Measurements from ENCODE around the gene SYNPO2L. TPM values are rescaled to one million over a fixed set of nuclear protein-coding genes. Genes with fewer than 3 reads are reported as not detected.
A peak's percentile ranks its signal among the peaks of the same experiment; 100 is the strongest.
"Not testable (repeated sequence)": the region's sequence is repeated elsewhere in the genome, so short reads cannot be mapped to it uniquely, and the experiment has no call there.

The SYNPO2L gene
- total RNA-seq, 1 experiment from 2014 or later: not detected

- H3K27me3 ChIP-seq (ENCODE audit: low read length); H3K9me3 ChIP-seq (ENCODE audit: low read length); H3K36me3 ChIP-seq (ENCODE audit: insufficient read depth, low read length); DNase-seq; H3K27ac ChIP-seq (ENCODE audit: low read length); H3K4me2 ChIP-seq (ENCODE audit: low read depth, low read length, poor library complexity, severe bottlenecking); H4K20me1 ChIP-seq (ENCODE audit: insufficient read depth, low read depth, low read length); H3K9me2 ChIP-seq (replicated peaks; ENCODE audit: insufficient read depth, low read length); H3K4me3 ChIP-seq (ENCODE audit: low read length); H3K79me2 ChIP-seq (ENCODE audit: low read length); H3K9ac ChIP-seq (ENCODE audit: low read length); H3K4me1 ChIP-seq (ENCODE audit: low read length); H2AFZ ChIP-seq (ENCODE audit: low read length): not testable (repeated sequence)
Measured at GRCh38 chr10:73674546-73674945, 18.7 kb upstream of the SYNPO2L start.

GRCh38 chr10:73668378-73668777 is 12.5 kb upstream of the SYNPO2L start:
- not testable (repeated sequence) for H3K36me3 ChIP-seq (ENCODE audit: insufficient read depth, low read length); H3K4me1 ChIP-seq (ENCODE audit: low read length); H3K9me3 ChIP-seq (ENCODE audit: low read length); H2AFZ ChIP-seq (ENCODE audit: low read length); H3K27me3 ChIP-seq (ENCODE audit: low read length); H3K27ac ChIP-seq (ENCODE audit: low read length); H3K4me2 ChIP-seq (ENCODE audit: low read depth, low read length, poor library complexity, severe bottlenecking); H4K20me1 ChIP-seq (ENCODE audit: insufficient read depth, low read depth, low read length); H3K4me3 ChIP-seq (ENCODE audit: low read length); DNase-seq; H3K9ac ChIP-seq (ENCODE audit: low read length); H3K9me2 ChIP-seq (replicated peaks; ENCODE audit: insufficient read depth, low read length); H3K79me2 ChIP-seq (ENCODE audit: low read length)

DNA sequence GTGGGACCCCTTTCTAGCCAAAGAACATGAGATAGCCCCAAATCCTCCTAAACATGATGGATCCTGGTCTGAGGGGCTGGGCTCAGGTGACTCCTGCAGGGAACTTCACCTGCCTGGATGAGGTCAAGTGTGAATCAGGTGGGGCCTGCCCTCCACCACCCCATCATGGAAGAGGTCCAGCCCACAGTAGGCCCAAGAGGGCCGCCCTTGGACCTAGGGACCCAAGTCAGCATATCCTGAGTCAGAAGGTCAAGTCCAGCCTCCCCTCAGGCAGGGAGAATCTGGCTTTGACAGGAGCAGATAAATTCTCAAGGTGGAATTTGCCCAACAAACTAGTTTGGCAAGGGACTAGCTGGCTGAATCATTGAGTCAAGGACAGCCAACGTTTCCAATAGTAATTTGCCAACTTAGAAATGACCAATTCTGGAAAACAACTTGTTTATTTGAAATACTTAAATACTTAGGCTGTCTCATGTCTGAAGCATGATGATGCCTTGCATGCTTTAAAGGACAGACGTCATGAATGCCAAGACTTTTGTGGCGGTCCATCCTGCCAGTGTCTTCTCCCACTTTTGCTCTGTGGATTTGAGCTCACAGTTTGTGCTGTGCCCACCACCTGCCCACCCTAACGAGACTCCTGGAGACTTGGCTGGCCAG is 10.5 kb upstream of the SYNPO2L start:
- not testable (repeated sequence) for H3K36me3 ChIP-seq (ENCODE audit: insufficient read depth, low read length); H3K9me2 ChIP-seq (replicated peaks; ENCODE audit: insufficient read depth, low read length); H3K27ac ChIP-seq (ENCODE audit: low read length); H3K9me3 ChIP-seq (ENCODE audit: low read length); H3K4me1 ChIP-seq (ENCODE audit: low read length); H3K4me2 ChIP-seq (ENCODE audit: low read depth, low read length, poor library complexity, severe bottlenecking); H3K9ac ChIP-seq (ENCODE audit: low read length); H3K79me2 ChIP-seq (ENCODE audit: low read length); H2AFZ ChIP-seq (ENCODE audit: low read length); H3K27me3 ChIP-seq (ENCODE audit: low read length); H3K4me3 ChIP-seq (ENCODE audit: low read length); H4K20me1 ChIP-seq (ENCODE audit: insufficient read depth, low read depth, low read length)
- DNase-seq: peak; percentile 31

- not testable (repeated sequence) for H3K9ac ChIP-seq (ENCODE audit: low read length); H3K4me3 ChIP-seq (ENCODE audit: low read length); H3K27me3 ChIP-seq (ENCODE audit: low read length); H3K9me3 ChIP-seq (ENCODE audit: low read length); H3K4me2 ChIP-seq (ENCODE audit: low read depth, low read length, poor library complexity, severe bottlenecking); DNase-seq; H4K20me1 ChIP-seq (ENCODE audit: insufficient read depth, low read depth, low read length); H3K4me1 ChIP-seq (ENCODE audit: low read length); H2AFZ ChIP-seq (ENCODE audit: low read length); H3K79me2 ChIP-seq (ENCODE audit: low read length); H3K27ac ChIP-seq (ENCODE audit: low read length); H3K9me2 ChIP-seq (replicated peaks; ENCODE audit: insufficient read depth, low read length); H3K36me3 ChIP-seq (ENCODE audit: insufficient read depth, low read length)
Measured at GRCh38 chr10:73665581-73665980, 9.8 kb upstream of the SYNPO2L start.

DNA sequence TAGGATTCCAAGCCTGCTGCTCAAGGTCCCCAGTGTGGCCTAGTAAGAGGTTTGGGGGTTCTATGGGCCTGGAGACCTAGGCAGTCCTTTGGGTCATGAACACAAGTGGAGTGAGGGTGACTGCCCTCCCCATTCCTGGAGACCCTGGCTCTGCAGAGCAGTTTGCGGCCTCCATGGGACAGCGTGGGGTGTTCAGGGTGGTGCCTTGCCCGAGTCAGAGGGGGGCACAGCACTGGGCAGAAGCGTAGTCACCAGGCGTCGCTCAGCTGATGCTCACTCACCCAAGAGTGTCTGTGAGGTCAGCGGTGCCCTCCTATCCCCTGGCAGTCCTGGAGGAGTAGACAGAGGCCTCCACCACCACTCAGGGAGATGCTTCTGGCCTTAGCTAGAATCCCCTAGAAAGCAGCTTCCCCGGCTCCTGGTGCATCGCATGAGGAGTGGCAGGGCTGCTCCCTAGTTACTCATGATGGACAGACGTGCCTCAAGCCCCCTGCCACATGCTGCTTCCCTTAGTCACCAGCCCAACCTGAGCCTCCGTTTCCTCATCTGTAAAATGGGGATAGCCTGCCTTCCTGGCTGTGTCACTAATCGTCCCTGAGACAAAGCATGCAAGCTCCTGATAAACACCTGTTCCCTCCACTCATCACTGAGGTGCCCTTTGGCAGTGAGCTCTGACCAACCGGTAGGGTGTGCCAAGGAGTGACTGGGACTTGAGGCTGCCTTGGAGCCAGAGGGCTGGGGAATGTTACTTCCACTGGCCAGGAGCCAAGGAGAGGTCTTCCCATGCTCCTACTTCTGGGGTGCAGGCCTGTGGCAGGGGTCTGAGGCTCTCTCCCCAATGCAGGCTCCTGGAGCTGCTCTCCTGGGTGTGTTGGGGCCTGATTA is 8.6 kb upstream of the SYNPO2L start:
- not testable (repeated sequence) for H3K4me1 ChIP-seq (ENCODE audit: low read length); H4K20me1 ChIP-seq (ENCODE audit: insufficient read depth, low read depth, low read length); H3K27ac ChIP-seq (ENCODE audit: low read length); H3K9ac ChIP-seq (ENCODE audit: low read length); H2AFZ ChIP-seq (ENCODE audit: low read length); H3K4me2 ChIP-seq (ENCODE audit: low read depth, low read length, poor library complexity, severe bottlenecking); H3K9me3 ChIP-seq (ENCODE audit: low read length); H3K9me2 ChIP-seq (replicated peaks; ENCODE audit: insufficient read depth, low read length); H3K79me2 ChIP-seq (ENCODE audit: low read length); H3K27me3 ChIP-seq (ENCODE audit: low read length); H3K36me3 ChIP-seq (ENCODE audit: insufficient read depth, low read length); H3K4me3 ChIP-seq (ENCODE audit: low read length)
- peak; percentile 28 for DNase-seq

- not testable (repeated sequence) for H3K79me2 ChIP-seq (ENCODE audit: low read length); H3K9ac ChIP-seq (ENCODE audit: low read length); DNase-seq; H2AFZ ChIP-seq (ENCODE audit: low read length); H3K4me1 ChIP-seq (ENCODE audit: low read length); H4K20me1 ChIP-seq (ENCODE audit: insufficient read depth, low read depth, low read length); H3K9me2 ChIP-seq (replicated peaks; ENCODE audit: insufficient read depth, low read length); H3K36me3 ChIP-seq (ENCODE audit: insufficient read depth, low read length); H3K4me3 ChIP-seq (ENCODE audit: low read length); H3K27me3 ChIP-seq (ENCODE audit: low read length); H3K27ac ChIP-seq (ENCODE audit: low read length); H3K4me2 ChIP-seq (ENCODE audit: low read depth, low read length, poor library complexity, severe bottlenecking); H3K9me3 ChIP-seq (ENCODE audit: low read length)
Measured at GRCh38 chr10:73663621-73664020, 7.8 kb upstream of the SYNPO2L start.

- not testable (repeated sequence) for DNase-seq; H3K9ac ChIP-seq (ENCODE audit: low read length); H3K27ac ChIP-seq (ENCODE audit: low read length); H3K36me3 ChIP-seq (ENCODE audit: insufficient read depth, low read length); H3K79me2 ChIP-seq (ENCODE audit: low read length); H4K20me1 ChIP-seq (ENCODE audit: insufficient read depth, low read depth, low read length); H3K4me3 ChIP-seq (ENCODE audit: low read length); H3K9me2 ChIP-seq (replicated peaks; ENCODE audit: insufficient read depth, low read length); H2AFZ ChIP-seq (ENCODE audit: low read length); H3K4me1 ChIP-seq (ENCODE audit: low read length); H3K4me2 ChIP-seq (ENCODE audit: low read depth, low read length, poor library complexity, severe bottlenecking); H3K9me3 ChIP-seq (ENCODE audit: low read length); H3K27me3 ChIP-seq (ENCODE audit: low read length)
Measured at GRCh38 chr10:73662705-73663104, 6.9 kb upstream of the SYNPO2L start.

- peak; percentile 21 for DNase-seq
- Histone ChIP-seq H3K4me1 (ENCODE audit: low read length) (peaks cover 7% of the 10 kb centered on the region; the same call in 1 of the 2 replicates), H2AFZ (ENCODE audit: low read length) (no peak overlapping the region), H3K27me3 (ENCODE audit: low read length) (no peaks in the 10 kb centered on the region), H3K27ac (ENCODE audit: low read length) (no peak overlapping the region), H3K9me2 (replicated peaks; ENCODE audit: insufficient read depth, low read length) (no peaks in the 10 kb centered on the region), H3K4me2 (ENCODE audit: low read depth, low read length, poor library complexity, severe bottlenecking) (no peak overlapping the region), H4K20me1 (ENCODE audit: insufficient read depth, low read depth, low read length) (no peaks in the 10 kb centered on the region), H3K79me2 (ENCODE audit: low read length) (no peaks in the 10 kb centered on the region), H3K4me3 (ENCODE audit: low read length) (no peak overlapping the region), H3K9me3 (ENCODE audit: low read length) (no peaks in the 10 kb centered on the region), H3K9ac (ENCODE audit: low read length) (no peak overlapping the region), H3K36me3 (ENCODE audit: insufficient read depth, low read length) (no peaks in the 10 kb centered on the region)
Measured at GRCh38 chr10:73655257-73655989, 406 bp downstream of the SYNPO2L start.
